Right lobe of liver (tissue), 6 donors: ENCODE measurements around the gene ABCC12. TPM values are rescaled to one million over a fixed set of nuclear protein-coding genes. Genes with fewer than 3 reads are reported as not detected.

Source experiments
- ATAC-seq, 4 donors: fragments of 200-7000 bp; cut with Tn5 transposase; one replicate each; pipeline ENCODE4 v1.9.1; 2020; ENCODE audit warnings: mild to moderate bottlenecking in 4 of 4, moderate library complexity in 4 of 4
- DNase-seq, 3 donors: peaks; one replicate each; pipeline ENCODE4 v3.0.0-alpha.2; 2020
- H3K27ac ChIP-seq, 3 donors: fragments of 200-600 bp; one replicate each; pipeline ENCODE4 v1.8.0; 2022
- H3K27me3 ChIP-seq, 2 donors: fragments of 200-600 bp; one replicate each; pipeline ENCODE4 v1.8.0; 2022
- H3K36me3 ChIP-seq, 4 donors: fragments of 200-600 bp; sonication (generic) in 1 of 4; one replicate each; pipeline versions ENCODE4 v1.5.1 to v1.8.0; 2017 to 2022; ENCODE audit warnings: control low read depth in 1 of 4
- H3K4me1 ChIP-seq, 4 donors: fragments of 200-600 bp; sonication (generic) in 1 of 4; one replicate each; pipeline versions ENCODE4 v1.5.1 to v1.8.0; 2017 to 2022; ENCODE audit warnings: control low read depth in 1 of 4
- H3K4me3 ChIP-seq, 3 donors: fragments of 200-600 bp; one replicate each; pipeline ENCODE4 v1.8.0; 2022
- H3K9me3 ChIP-seq, 4 donors: fragments of 200-600 bp; sonication (generic) in 1 of 4; one replicate each; pipeline versions ENCODE4 v1.5.1 to v1.8.0; 2017 to 2022; ENCODE audit warnings: control low read depth in 1 of 4
- POLR2A ChIP-seq: fragments of 450-650 bp; IDR thresholded peaks from one replicate; pipeline ENCODE4 v1.6.1; 2017; ENCODE audit warnings: antibody characterized with exemption, mild to moderate bottlenecking
- WGBS: methylation state at CpG from one replicate; pipeline ENCODE4 v1.1.6; 2018; ENCODE audit warnings: low coverage, low lambda C conversion rate; ENCODE audit not compliant: insufficient coverage; ENCODE audit errors: missing lambda C conversion rate; 5-methylcytosine and 5-hydroxymethylcytosine counted together
- intact Hi-C, 2 donors: fragments of 100-400 bp; cut with DNase I; formaldehyde crosslinking; loops; one replicate each; pipeline versions ENCODE4 v1.11.2 to v1.14.1; 2022
- total RNA-seq, 6 experiments: library from RNA; depleted of rRNA in 2 of 6; stranded (reverse); fragments of >200 nt in 2 of 6; fragmentation: NEBNext Ultra II Directional in 3 of 6; extraction: Animal tissue kit (Norgen Biotek cat#: 25700) in 3 of 6; gene quantifications; one replicate each; pipeline versions ENCODE4 v1.1.0 to v1.2.4, GENCODE V29; 2016 to 2023
- TF ChIP-seq, protein P1 (sequence below), 4 donors: fragments of 200-600 bp in 3 of 4; fragments of 450-650 bp in 1 of 4; IDR thresholded peaks; one replicate each; pipeline versions ENCODE4 v1.5.1 to v1.8.0; 2016 to 2022; ENCODE audit warnings: antibody characterized with exemption in 4 of 4, mild to moderate bottlenecking in 2 of 4
- donor health status: DM: no; HTN: yes; CAD: no.
- donor health status: DM: no; HTN: no; CAD: no.
- donor health status: DM: no; HTN: no; CAD: no.
- donor health status: DM: no; HTN: yes; CAD: no.
- donor health status: DM: no; HTN: yes; CAD: no.

The ABCC12 gene
- total RNA-seq, 6 experiments from 2014 or later, result 0.07 TPM; not detected in 5

DNA sequence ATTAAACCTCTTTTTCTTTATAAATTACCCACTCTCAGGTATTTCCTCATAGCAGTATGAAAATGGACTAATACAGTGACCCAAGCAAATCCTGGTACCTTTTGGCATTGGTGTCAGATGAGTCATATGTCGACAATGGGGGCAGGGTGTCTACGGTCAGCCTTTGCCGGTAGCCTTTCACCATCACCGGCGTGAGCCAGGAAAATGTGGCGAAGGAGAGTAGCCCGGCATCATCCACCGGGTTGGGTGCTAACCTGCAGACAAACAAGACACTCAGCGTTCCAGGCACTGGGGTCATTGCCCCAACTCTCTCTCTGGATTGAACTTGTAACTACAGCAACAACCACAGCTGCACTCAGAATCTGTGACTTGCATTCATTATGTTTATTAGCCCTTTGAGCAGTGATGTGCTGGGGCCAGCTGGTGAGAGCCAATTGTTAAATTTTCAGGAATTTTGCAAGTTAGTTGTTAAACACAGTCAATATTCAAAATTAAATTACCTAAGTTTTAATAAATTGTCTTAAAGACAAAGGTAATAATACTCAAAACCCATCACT, 11.9 kb downstream of the ABCC12 start:
- no peak for ATAC-seq
- H3K36me3 ChIP-seq, result no peaks in the 10 kb centered on the region
- peaks cover 0 to 3% (median 0%) of the 10 kb centered on the region in 4 donors for H3K9me3 ChIP-seq
- no peak overlapping the region for H3K4me3 ChIP-seq
- DNase-seq, result no peak
- no peak overlapping the region for H3K27ac ChIP-seq
- no peaks in the 10 kb centered on the region for H3K27me3 ChIP-seq
- no peaks in the 10 kb centered on the region for H3K4me1 ChIP-seq
- intact Hi-C loops, result loop anchor here in 1 of 2 donors (10.0 kb wide), 1 partner anchor 1109 kb away; no protein-coding TSS in a partner anchor
- 83% methylated on average over 8 of the region's 9 CpGs for WGBS
- TF ChIP-seq POLR2A, result no peak
- TF ChIP-seq, protein P1, sequence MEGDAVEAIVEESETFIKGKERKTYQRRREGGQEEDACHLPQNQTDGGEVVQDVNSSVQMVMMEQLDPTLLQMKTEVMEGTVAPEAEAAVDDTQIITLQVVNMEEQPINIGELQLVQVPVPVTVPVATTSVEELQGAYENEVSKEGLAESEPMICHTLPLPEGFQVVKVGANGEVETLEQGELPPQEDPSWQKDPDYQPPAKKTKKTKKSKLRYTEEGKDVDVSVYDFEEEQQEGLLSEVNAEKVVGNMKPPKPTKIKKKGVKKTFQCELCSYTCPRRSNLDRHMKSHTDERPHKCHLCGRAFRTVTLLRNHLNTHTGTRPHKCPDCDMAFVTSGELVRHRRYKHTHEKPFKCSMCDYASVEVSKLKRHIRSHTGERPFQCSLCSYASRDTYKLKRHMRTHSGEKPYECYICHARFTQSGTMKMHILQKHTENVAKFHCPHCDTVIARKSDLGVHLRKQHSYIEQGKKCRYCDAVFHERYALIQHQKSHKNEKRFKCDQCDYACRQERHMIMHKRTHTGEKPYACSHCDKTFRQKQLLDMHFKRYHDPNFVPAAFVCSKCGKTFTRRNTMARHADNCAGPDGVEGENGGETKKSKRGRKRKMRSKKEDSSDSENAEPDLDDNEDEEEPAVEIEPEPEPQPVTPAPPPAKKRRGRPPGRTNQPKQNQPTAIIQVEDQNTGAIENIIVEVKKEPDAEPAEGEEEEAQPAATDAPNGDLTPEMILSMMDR (IDR thresholded peaks at IDR 0.05), result no peak

DNA sequence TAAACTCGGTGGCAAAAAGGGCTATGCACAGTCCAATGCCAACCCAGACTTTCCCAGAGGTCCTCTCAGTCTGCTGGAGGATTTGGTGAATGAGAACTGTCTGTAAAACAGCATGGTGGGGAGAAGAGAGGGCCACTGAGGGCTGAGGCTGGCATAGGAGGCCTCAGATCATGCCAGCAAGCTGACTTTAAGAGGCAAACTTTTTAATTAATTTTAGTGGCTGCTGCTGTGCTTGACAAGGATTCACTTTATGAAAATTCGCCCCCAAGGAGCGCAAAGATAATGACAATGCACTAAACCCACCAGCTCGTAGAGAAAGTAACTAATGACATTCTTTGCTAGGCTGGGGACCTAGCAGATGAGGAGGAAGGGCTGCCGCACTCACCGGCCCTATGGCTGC, 15.0 kb downstream of the ABCC12 start:
- WGBS, result 70% methylated on average over 3 of the region's 6 CpGs

DNA sequence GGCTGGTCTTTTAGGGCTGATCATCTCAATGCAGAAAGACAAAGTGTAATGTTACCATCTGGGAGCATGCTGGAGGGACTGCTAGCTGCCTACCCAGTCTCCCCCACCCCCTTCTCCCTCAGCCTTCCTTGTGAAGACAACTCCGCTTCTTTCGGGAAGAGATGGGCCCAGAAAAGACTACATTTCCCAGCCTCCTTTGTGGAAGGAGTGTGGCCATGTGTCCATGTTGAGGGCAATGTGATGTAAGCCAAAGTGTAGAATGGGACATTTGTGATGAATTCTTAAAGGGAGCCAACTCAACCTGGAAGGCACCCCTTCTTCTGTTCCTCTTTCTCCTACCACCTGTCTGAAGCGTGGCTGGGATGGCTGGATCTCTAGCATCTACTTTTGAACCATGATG, 16.3 kb downstream of the ABCC12 start:
- Histone ChIP-seq H3K4me3 (no peak overlapping the region), H3K36me3 (no peaks in the 10 kb centered on the region), H3K4me1 (no peaks in the 10 kb centered on the region), H3K27ac (no peak overlapping the region), H3K27me3 (no peaks in the 10 kb centered on the region), H3K9me3 (no peaks in the 10 kb centered on the region)
- ATAC-seq (no peak), DNase-seq (no peak)
- WGBS, result 72% methylated on average over 3 of the region's 3 CpGs
- TF ChIP-seq POLR2A, result no peak
- TF ChIP-seq, protein P1 (IDR thresholded peaks at IDR 0.05), result no peak
- intact Hi-C loops, result no loop called here

More for the DNA sequence above, 15.0 kb downstream of the ABCC12 start:
- Histone ChIP-seq H3K36me3 (no peaks in the 10 kb centered on the region), H3K4me1 (no peaks in the 10 kb centered on the region), H3K27ac (no peak overlapping the region), H3K4me3 (no peak overlapping the region), H3K27me3 (no peaks in the 10 kb centered on the region), H3K9me3 (no peaks in the 10 kb centered on the region)
- TF ChIP-seq POLR2A, result no peak
- TF ChIP-seq, protein P1 (IDR thresholded peaks at IDR 0.05), result no peak
- ATAC-seq (no peak), DNase-seq (no peak)
- intact Hi-C loops, result loop anchor here in 1 of 2 donors (10.0 kb wide), 1 partner anchor 1106 kb away; no protein-coding TSS in a partner anchor

DNA sequence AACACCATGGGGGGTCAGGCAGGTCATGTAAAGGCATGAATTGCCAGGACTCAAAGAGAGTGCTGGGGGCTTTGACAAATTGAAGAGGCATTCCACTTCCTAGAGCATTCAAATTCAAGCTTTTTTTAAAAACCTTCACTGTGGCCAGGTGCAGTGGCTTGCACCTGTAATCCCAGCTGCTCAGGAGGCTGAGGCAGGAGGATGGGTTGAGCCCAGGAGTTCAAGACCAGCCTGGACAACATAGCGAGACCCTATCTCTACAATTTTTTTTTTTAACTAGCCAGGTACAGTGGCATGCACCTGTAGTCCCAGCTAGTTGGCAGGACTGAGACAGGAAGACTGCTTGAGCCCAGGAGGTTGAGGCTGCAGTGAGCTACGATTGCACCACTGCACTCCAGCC, 17.2 kb downstream of the ABCC12 start:
- no peaks in the 10 kb centered on the region for H3K9me3 ChIP-seq
- no peak overlapping the region for H3K27ac ChIP-seq
- DNase-seq (no peak), ATAC-seq (no peak)
- H3K4me3 ChIP-seq, result no peak overlapping the region
- intact Hi-C loops, result no loop called here
- WGBS, result 76% methylated on average over 2 of the region's 2 CpGs
- no peaks in the 10 kb centered on the region for H3K36me3 ChIP-seq
- no peaks in the 10 kb centered on the region for H3K4me1 ChIP-seq
- H3K27me3 ChIP-seq, result no peaks in the 10 kb centered on the region
- TF ChIP-seq, protein P1 (IDR thresholded peaks at IDR 0.05), result no peak
- no peak for TF ChIP-seq POLR2A

DNA sequence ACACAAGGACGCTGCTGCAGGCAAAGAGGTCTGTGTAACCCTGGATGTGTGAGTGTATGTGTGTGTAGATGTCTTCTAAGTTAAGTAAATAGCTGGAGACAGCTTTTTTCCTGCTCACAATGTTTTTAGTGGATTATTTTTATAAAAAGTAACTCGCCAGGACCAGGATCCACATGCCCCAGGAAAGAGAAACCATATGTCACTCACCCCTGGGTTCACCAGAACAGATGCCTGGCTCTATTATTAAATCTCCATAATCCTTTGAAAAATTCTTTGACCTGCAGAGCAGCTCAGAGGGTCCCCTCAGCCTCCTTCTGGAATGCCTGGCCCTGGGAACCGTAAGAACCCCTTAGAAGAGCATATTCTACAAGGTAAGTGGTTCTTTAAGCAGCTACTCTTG, 18.0 kb downstream of the ABCC12 start:
- H3K4me1 ChIP-seq, result no peaks in the 10 kb centered on the region

More for the DNA sequence above, 18.0 kb downstream of the ABCC12 start:
- DNase-seq, result no peak
- H3K27me3 ChIP-seq, result no peaks in the 10 kb centered on the region
- H3K36me3 ChIP-seq, result no peaks in the 10 kb centered on the region
- no peak overlapping the region for H3K4me3 ChIP-seq
- TF ChIP-seq POLR2A, result no peak
- TF ChIP-seq, protein P1 (IDR thresholded peaks at IDR 0.05), result no peak
- no peak for ATAC-seq
- WGBS, result 78% methylated on average over 2 of the region's 3 CpGs
- no peaks in the 10 kb centered on the region for H3K9me3 ChIP-seq
- intact Hi-C loops, result no loop called here
- H3K27ac ChIP-seq, result no peak overlapping the region
